Measurements from ENCODE around the gene AMER3.

AMER3 gene

GRCh38 chr2:130785466-130786055, 30.2 kb downstream of the AMER3 start:
- H3K4me3 ChIP-seq (replicated peaks in 1 of 2; ENCODE audit: low read depth in 2 of 2, low read length in 2 of 2): no peak overlapping the region
- no peak for TF ChIP-seq CTCF (IDR thresholded peaks at IDR 0.05; ENCODE audit: low read depth, low read length)
- DNase-seq (ENCODE audit: low read depth in 2 of 2): no peak

- H3K4me3 ChIP-seq (replicated peaks in 1 of 2; ENCODE audit: low read depth in 2 of 2, low read length in 2 of 2): no peak overlapping the region
- no peak for DNase-seq (ENCODE audit: low read depth in 2 of 2)
- TF ChIP-seq CTCF (IDR thresholded peaks at IDR 0.05; ENCODE audit: low read depth, low read length): no peak
Measured at GRCh38 chr2:130786076-130786475, 30.7 kb downstream of the AMER3 start.

DNA sequence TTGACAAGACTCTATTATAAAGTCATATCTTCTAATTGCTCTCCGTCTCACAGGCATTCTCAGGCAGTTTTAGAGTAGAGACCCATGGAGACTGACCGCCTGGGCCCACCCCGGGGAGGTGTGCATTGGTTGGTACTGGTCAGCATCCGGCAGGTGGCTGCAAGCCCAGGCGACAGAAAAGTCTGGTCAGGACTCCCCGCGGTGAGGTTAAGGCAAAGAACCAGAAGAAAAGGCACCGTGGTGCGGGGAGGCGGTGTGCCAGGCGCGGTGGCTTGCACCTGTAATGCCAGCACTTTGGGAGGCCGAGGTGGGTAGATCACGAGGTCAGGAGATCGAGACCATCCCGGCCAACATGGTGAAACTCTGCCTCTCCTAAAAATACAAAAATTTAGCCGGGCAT, 32.5 kb downstream of the AMER3 start:
- no peak overlapping the region for H3K4me3 ChIP-seq (replicated peaks in 1 of 2; ENCODE audit: low read depth in 2 of 2, low read length in 2 of 2)
- DNase-seq (ENCODE audit: low read depth in 2 of 2): no peak
- no peak for TF ChIP-seq CTCF (IDR thresholded peaks at IDR 0.05; ENCODE audit: low read depth, low read length)

DNA sequence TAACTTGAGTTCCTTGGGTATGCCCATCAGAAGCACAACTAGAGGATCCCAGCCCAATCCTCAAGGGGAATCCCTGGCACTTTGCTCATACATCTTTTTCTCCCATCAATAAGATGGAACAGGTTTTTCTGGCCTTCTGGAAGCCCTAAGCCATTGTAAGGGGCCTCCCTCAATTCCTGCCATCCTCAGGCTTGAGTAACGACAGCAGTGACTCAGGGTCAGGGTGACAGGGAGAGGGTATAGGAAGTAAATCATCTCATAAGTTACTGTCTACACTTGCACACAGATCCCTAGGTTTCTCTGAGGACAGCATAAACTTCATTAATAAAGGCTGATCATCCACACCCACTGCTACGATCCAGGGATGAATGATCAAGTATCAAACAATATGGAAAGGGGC, 35.0 kb downstream of the AMER3 start:
- no peak for TF ChIP-seq CTCF (IDR thresholded peaks at IDR 0.05; ENCODE audit: low read depth, low read length)
- H3K4me3 ChIP-seq (replicated peaks in 1 of 2; ENCODE audit: low read depth in 2 of 2, low read length in 2 of 2): no peak overlapping the region
- no peak for DNase-seq (ENCODE audit: low read depth in 2 of 2)

- H3K4me3 ChIP-seq (replicated peaks in 1 of 2; ENCODE audit: low read depth in 2 of 2, low read length in 2 of 2): no peak overlapping the region
- TF ChIP-seq CTCF (IDR thresholded peaks at IDR 0.05; ENCODE audit: low read depth, low read length): no peak
- DNase-seq (ENCODE audit: low read depth in 2 of 2): no peak
Measured at GRCh38 chr2:130790804-130791616, 35.7 kb downstream of the AMER3 start.

- DNase-seq (ENCODE audit: low read depth in 2 of 2): no peak
- no peak overlapping the region for H3K4me3 ChIP-seq (replicated peaks in 1 of 2; ENCODE audit: low read depth in 2 of 2, low read length in 2 of 2)
- TF ChIP-seq CTCF (IDR thresholded peaks at IDR 0.05; ENCODE audit: low read depth, low read length): no peak
Measured at GRCh38 chr2:130791617-130791939, 36.2 kb downstream of the AMER3 start.
